CD8-positive, alpha-beta memory T cell (primary cell): ENCODE results near the gene GPR152. TPM values are rescaled to one million over a fixed set of nuclear protein-coding genes. Genes with fewer than 3 reads are reported as not detected.
A peak's percentile ranks its signal among the peaks of the same experiment; 100 is the strongest.
"Not testable (repeated sequence)": the region's sequence is repeated elsewhere in the genome, so short reads cannot be mapped to it uniquely, and the experiment has no call there.

ENCODE experiments used
- CTCF ChIA-PET: fragments of 350-600 bp; sonication (Branson Sonifier 250); formaldehyde crosslinking; loops from one replicate; lab custom pipeline; 2021; ENCODE audit warnings: antibody characterized with exemption; lab: Charles Lee
- POLR2A ChIA-PET: fragments of 350-600 bp; sonication (Branson Sonifier 250); formaldehyde crosslinking; loops from one replicate; lab custom pipeline; 2021; ENCODE audit warnings: antibody characterized with exemption; lab: Charles Lee
- DNase-seq, 5 donors: peaks; one replicate each; pipeline versions ENCODE4 v3.0.0 to v3.0.0-alpha.2; 2020 to 2022; ENCODE audit warnings: mixed read lengths in 1 of 5
- H3K27ac ChIP-seq: one replicate; pipeline ENCODE4 v1.7.0; 2013; ENCODE audit warnings: low read depth, mild to moderate bottlenecking, low read length, moderate library complexity
- H3K27me3 ChIP-seq: 2 replicates; pipeline ENCODE4 v1.7.0; 2013; ENCODE audit warnings: low read length, mild to moderate bottlenecking; ENCODE audit not compliant: insufficient read depth, poor library complexity, severe bottlenecking
- H3K36me3 ChIP-seq: 2 replicates; pipeline ENCODE4 v1.7.0; 2013; ENCODE audit warnings: mild to moderate bottlenecking, low read length, moderate library complexity; ENCODE audit not compliant: insufficient read depth
- H3K4me1 ChIP-seq: 2 replicates; pipeline ENCODE4 v1.7.0; 2013; ENCODE audit warnings: mild to moderate bottlenecking, low read length, moderate library complexity; ENCODE audit not compliant: insufficient read depth
- H3K4me3 ChIP-seq: 2 replicates; pipeline ENCODE4 v1.7.0; 2013; ENCODE audit warnings: mild to moderate bottlenecking, low read length
- H3K9me3 ChIP-seq: 2 replicates; pipeline ENCODE4 v1.7.0; 2013; ENCODE audit warnings: mild to moderate bottlenecking, low read length
- H3K27ac Mint-ChIP-seq, 8 donors: one replicate each; pipeline ENCODE4 v1.8.0; 2020 to 2021; ENCODE audit warnings: mixed read lengths in 8 of 8, mild to moderate bottlenecking in 6 of 8, inconsistent platforms in 3 of 8, moderate library complexity in 3 of 8
- H3K27me3 Mint-ChIP-seq, 2 donors: one replicate each; pipeline ENCODE4 v1.8.0; 2020 to 2021; ENCODE audit warnings: mixed read lengths in 2 of 2, mild to moderate bottlenecking in 1 of 2, moderate library complexity in 1 of 2
- H3K36me3 Mint-ChIP-seq, 3 donors: one replicate each; pipeline ENCODE4 v1.8.0; 2020 to 2021; ENCODE audit warnings: mixed read lengths in 3 of 3, inconsistent platforms in 1 of 3, mild to moderate bottlenecking in 1 of 3
- H3K4me1 Mint-ChIP-seq, 3 donors: one replicate each; pipeline ENCODE4 v1.8.0; 2020 to 2021; ENCODE audit warnings: mixed read lengths in 3 of 3, inconsistent platforms in 1 of 3, mild to moderate bottlenecking in 1 of 3
- H3K4me3 Mint-ChIP-seq, 7 donors: one replicate each; pipeline ENCODE4 v1.8.0; 2020 to 2021; ENCODE audit warnings: mixed read lengths in 7 of 7, mild to moderate bottlenecking in 6 of 7, moderate library complexity in 4 of 7, inconsistent platforms in 2 of 7
- H3K9me3 Mint-ChIP-seq, 5 donors: one replicate each; pipeline ENCODE4 v1.8.0; 2020 to 2022; ENCODE audit warnings: mixed read lengths in 5 of 5, mild to moderate bottlenecking in 3 of 5, moderate library complexity in 2 of 5, inconsistent platforms in 1 of 5
- polyA plus RNA-seq: library from polyadenylated mRNA; unstranded; fragments of 300-500 nt; fragmentation: Illumina TruSeq; gene quantifications from one replicate; pipeline ENCODE4 v1.2.3, GENCODE V29; 2021
- total RNA-seq, 2 experiments: library from RNA; stranded (reverse); gene quantifications; one replicate each; pipeline ENCODE4 v1.2.3, GENCODE V29; 2021

GPR152 gene
- total and polyA plus RNA-seq, 3 experiments from 2014 or later = 0.87 TPM; not detected in 2

GRCh38 chr11:67476692-67477091 is 24.2 kb upstream of the GPR152 start:
- H3K4me1 ChIP-seq, DNase-seq, H3K4me3 ChIP-seq, H3K4me1 Mint-ChIP-seq, H3K9me3 Mint-ChIP-seq, H3K9me3 ChIP-seq, H3K27me3 ChIP-seq, H3K27ac Mint-ChIP-seq, H3K36me3 ChIP-seq, H3K27me3 Mint-ChIP-seq, H3K36me3 Mint-ChIP-seq, POLR2A ChIA-PET: not testable (repeated sequence)
- peak overlapping the region; percentile 16 for H3K27ac ChIP-seq
- CTCF ChIA-PET = interaction anchor here (0.8 to 2.0 kb wide), 4 partner anchors 29 to 120 kb away, joined by 3 to 6 read pairs (median 4); partner anchors contain the start of gene PPP1CA
- H3K4me3 Mint-ChIP-seq = peak overlapping the region in 1 of 7 donors; percentile 3

- H3K27me3 Mint-ChIP-seq = no peaks in the 10 kb centered on the region
- H3K9me3 Mint-ChIP-seq = no peaks in the 10 kb centered on the region
- ChIA-PET POLR2A (interaction anchor here (2.1 kb wide), 1 partner anchor 10 kb away, joined by 5 read pairs; the partner anchor contains the start of gene AIP), CTCF (interaction anchor here (1.0 kb wide), 1 partner anchor 36 kb away, joined by 3 read pairs; the partner anchor contains the start of gene PTPRCAP)
- Histone ChIP-seq H3K4me1 (peaks cover 7% of the 10 kb centered on the region), H3K27ac (no peak overlapping the region), H3K4me3 (no peak overlapping the region), H3K27me3 (no peaks in the 10 kb centered on the region), H3K9me3 (no peaks in the 10 kb centered on the region), H3K36me3 (no peaks in the 10 kb centered on the region)
- H3K4me1 Mint-ChIP-seq = peaks cover 0 to 12% (median 11%) of the 10 kb centered on the region in 3 donors
- H3K27ac Mint-ChIP-seq = no peak overlapping the region
- no peak overlapping the region for H3K4me3 Mint-ChIP-seq
- DNase-seq = no peak
- peaks cover 0 to 3% (median 0%) of the 10 kb centered on the region in 3 donors for H3K36me3 Mint-ChIP-seq
These were observed 20.4 kb upstream of the GPR152 start for GRCh38 chr11:67472882-67473281.

- Mint-ChIP-seq H3K27ac (peak overlapping the region in 5 of 8 donors; percentile 11 to 87 (median 73)), H3K9me3 (no peaks in the 10 kb centered on the region), H3K4me3 (peak overlapping the region in 6 of 7 donors; percentile 74 to 92 (median 84)), H3K27me3 (no peaks in the 10 kb centered on the region), H3K4me1 (peaks cover 7 to 29% (median 21%) of the 10 kb centered on the region in 3 donors), H3K36me3 (peaks cover 0 to 6% (median 0%) of the 10 kb centered on the region in 3 donors)
- Histone ChIP-seq H3K9me3 (no peaks in the 10 kb centered on the region), H3K27ac (no peak overlapping the region), H3K36me3 (no peaks in the 10 kb centered on the region), H3K4me1 (peaks cover 23% of the 10 kb centered on the region), H3K4me3 (no peak overlapping the region), H3K27me3 (no peaks in the 10 kb centered on the region)
- ChIA-PET CTCF (interaction anchor here (0.8 to 4.8 kb wide), 6 partner anchors 22 to 88 kb away, joined by 3 to 38 read pairs (median 4); partner anchors contain the start of genes PPP1CA, PTPRCAP and TBC1D10C), POLR2A (interaction anchor here (1.1 to 3.9 kb wide), 3 partner anchors 13 to 69 kb away, joined by 5 to 22 read pairs (median 12); partner anchors contain the start of genes AIP and PPP1CA)
- no peak for DNase-seq
These were observed 17.9 kb upstream of the GPR152 start for GRCh38 chr11:67470337-67471002.

- Mint-ChIP-seq H3K4me1 (peaks cover 11 to 39% (median 25%) of the 10 kb centered on the region in 3 donors), H3K9me3 (no peaks in the 10 kb centered on the region), H3K27ac (peak overlapping the region; percentile 63 to 92 (median 86)), H3K36me3 (peaks cover 0 to 11% (median 0%) of the 10 kb centered on the region in 3 donors), H3K27me3 (no peaks in the 10 kb centered on the region), H3K4me3 (peak overlapping the region; percentile 74 to 92 (median 88))
- Histone ChIP-seq H3K27me3 (no peaks in the 10 kb centered on the region), H3K4me3 (peak overlapping the region; percentile 64), H3K4me1 (peaks cover 30% of the 10 kb centered on the region), H3K9me3 (no peaks in the 10 kb centered on the region), H3K27ac (peak overlapping the region; percentile 70), H3K36me3 (no peaks in the 10 kb centered on the region)
- DNase-seq = no peak
- ChIA-PET POLR2A (interaction anchor here (1.0 to 3.9 kb wide), 10 partner anchors 14 to 230 kb away, joined by 3 to 38 read pairs (median 6); partner anchors contain the start of genes AIP, PPP1CA, PTPRCAP and RPS6KB2), CTCF (interaction anchor here (0.7 to 4.8 kb wide), 12 partner anchors 15 to 87 kb away, joined by 3 to 38 read pairs (median 4); partner anchors contain the start of genes CABP4, PPP1CA, PTPRCAP and RPS6KB2)
These were observed 16.9 kb upstream of the GPR152 start for GRCh38 chr11:67469508-67469811.

GRCh38 chr11:67468759-67469507 is 16.4 kb upstream of the GPR152 start, which contains the start of gene TMEM134:
TMEM134 (minus strand) TSS chr11:67469251; CDS start chr11:67469192, 59 bp downstream.
- ChIA-PET CTCF (interaction anchor here (0.6 to 4.8 kb wide), 20 partner anchors 14 to 229 kb away, joined by 3 to 38 read pairs (median 4); partner anchors contain the start of genes CABP4, GPR152, PITPNM1 and PPP1CA), POLR2A (interaction anchor here (0.5 to 3.9 kb wide), 18 partner anchors 14 to 229 kb away, joined by 3 to 38 read pairs (median 5); partner anchors contain the start of genes AIP, CLCF1, PPP1CA and PTPRCAP)
- peak; percentile 86 to 95 (median 87) for DNase-seq
- H3K9me3 ChIP-seq = no peaks in the 10 kb centered on the region
- peaks cover 36% of the 10 kb centered on the region for H3K4me1 ChIP-seq
- H3K36me3 Mint-ChIP-seq = peaks cover 0 to 11% (median 0%) of the 10 kb centered on the region in 3 donors
- H3K27ac ChIP-seq = peak within 1 kb of the TSS; percentile 70
- no peaks in the 10 kb centered on the region for H3K27me3 Mint-ChIP-seq
- H3K4me3 Mint-ChIP-seq = peak within 1 kb of the TSS; percentile 87 to 92 (median 88)
- no peaks in the 10 kb centered on the region for H3K27me3 ChIP-seq
- no peaks in the 10 kb centered on the region for H3K36me3 ChIP-seq
- peak within 1 kb of the TSS; percentile 64 to 94 (median 88) for H3K27ac Mint-ChIP-seq
- peak within 1 kb of the TSS; percentile 74 for H3K4me3 ChIP-seq
- no peaks in the 10 kb centered on the region for H3K9me3 Mint-ChIP-seq
- H3K4me1 Mint-ChIP-seq = peaks cover 11 to 44% (median 30%) of the 10 kb centered on the region in 3 donors

- Histone ChIP-seq H3K4me1 (peaks cover 39% of the 10 kb centered on the region), H3K27ac (peak overlapping the region; percentile 59), H3K4me3 (peak overlapping the region; percentile 74), H3K27me3 (no peaks in the 10 kb centered on the region), H3K9me3 (no peaks in the 10 kb centered on the region), H3K36me3 (no peaks in the 10 kb centered on the region)
- Mint-ChIP-seq H3K9me3 (no peaks in the 10 kb centered on the region), H3K36me3 (peaks cover 0 to 11% (median 0%) of the 10 kb centered on the region in 3 donors), H3K4me1 (peaks cover 11 to 46% (median 30%) of the 10 kb centered on the region in 3 donors), H3K27me3 (no peaks in the 10 kb centered on the region), H3K4me3 (peak overlapping the region; percentile 87 to 92 (median 88)), H3K27ac (peak overlapping the region; percentile 64 to 94 (median 86))
- no peak for DNase-seq
- CTCF ChIA-PET = interaction anchor here (0.6 to 4.8 kb wide), 15 partner anchors 16 to 228 kb away, joined by 3 to 38 read pairs (median 4); partner anchors contain the start of genes GPR152, PITPNM1, PPP1CA and PTPRCAP
- POLR2A ChIA-PET = interaction anchor here (0.5 to 3.9 kb wide), 17 partner anchors 15 to 229 kb away, joined by 3 to 38 read pairs (median 5); partner anchors contain the start of genes AIP, CLCF1, PPP1CA and PTPRCAP
These were observed 15.9 kb upstream of the GPR152 start for GRCh38 chr11:67468456-67468758.

GRCh38 chr11:67468056-67468455 is 15.5 kb upstream of the GPR152 start:
- Mint-ChIP-seq H3K27me3 (no peaks in the 10 kb centered on the region), H3K9me3 (no peaks in the 10 kb centered on the region), H3K27ac (peak overlapping the region in 7 of 8 donors; percentile 77 to 97 (median 87)), H3K4me1 (peaks cover 11 to 48% (median 32%) of the 10 kb centered on the region in 3 donors), H3K4me3 (peak overlapping the region; percentile 87 to 92 (median 88)), H3K36me3 (peaks cover 0 to 11% (median 0%) of the 10 kb centered on the region in 3 donors)
- no peak for DNase-seq
- Histone ChIP-seq H3K27ac (peak overlapping the region; percentile 59), H3K9me3 (no peaks in the 10 kb centered on the region), H3K27me3 (no peaks in the 10 kb centered on the region), H3K4me3 (peak overlapping the region; percentile 74), H3K36me3 (no peaks in the 10 kb centered on the region), H3K4me1 (peaks cover 39% of the 10 kb centered on the region)
- POLR2A ChIA-PET = interaction anchor here (0.5 to 3.9 kb wide), 15 partner anchors 15 to 228 kb away, joined by 3 to 38 read pairs (median 6); partner anchors contain the start of genes AIP, CLCF1, PPP1CA and PTPRCAP
- CTCF ChIA-PET = interaction anchor here (0.9 to 4.8 kb wide), 13 partner anchors 16 to 228 kb away, joined by 3 to 38 read pairs (median 4); partner anchors contain the start of genes GPR152, PITPNM1, PPP1CA and PTPRCAP
